Mesothelial cell of epicardium (in vitro differentiated cells): ENCODE measurements around the gene SCYGR8. TPM values are rescaled to one million over a fixed set of nuclear protein-coding genes. Genes with fewer than 3 reads are reported as not detected.
A peak's percentile ranks its signal among the peaks of the same experiment; 100 is the strongest.

ENCODE experiments used
- DNase-seq, 2 experiments: peaks; one replicate each; pipeline ENCODE4 v3.0.0; 2021; ENCODE audit warnings: low spot score in 2 of 2; ENCODE audit not compliant: unreplicated experiment in 2 of 2
- H3K27ac Mint-ChIP-seq: 2 replicates; pipeline ENCODE4 v1.8.0; 2021; ENCODE audit warnings: mixed read lengths
- H3K27me3 Mint-ChIP-seq: 2 replicates; pipeline ENCODE4 v1.8.0; 2021; ENCODE audit warnings: low read depth, mixed read lengths
- H3K36me3 Mint-ChIP-seq: 2 replicates; pipeline ENCODE4 v1.8.0; 2021; ENCODE audit warnings: mixed read lengths
- H3K4me1 Mint-ChIP-seq: 2 replicates; pipeline ENCODE4 v1.8.0; 2021; ENCODE audit warnings: mixed read lengths
- H3K4me3 Mint-ChIP-seq: 2 replicates; pipeline ENCODE4 v1.8.0; 2021; ENCODE audit warnings: mild to moderate bottlenecking, moderate library complexity, mixed read lengths
- H3K9me3 Mint-ChIP-seq: 2 replicates; pipeline ENCODE4 v1.8.0; 2021; ENCODE audit warnings: mixed read lengths
- CTCF ChIP-seq: fragments of 200-600 bp; sonication (generic); IDR thresholded peaks from one replicate; pipeline ENCODE4 v1.5.0; 2021; ENCODE audit warnings: antibody characterized with exemption; ENCODE audit not compliant: unreplicated experiment
- total RNA-seq: library from RNA; stranded (reverse); gene quantifications from 3 replicates; pipeline ENCODE4 v1.2.1, GENCODE V29; 2021

The SCYGR8 gene
- total RNA-seq, 1 donor from 2014 or later: not detected

- H3K27ac Mint-ChIP-seq: peak overlapping the region; percentile 21
- no peak for TF ChIP-seq CTCF
- H3K27me3 Mint-ChIP-seq: no peaks in the 10 kb centered on the region
- no peak for DNase-seq
- H3K4me1 Mint-ChIP-seq: peaks cover 20% of the 10 kb centered on the region
- H3K9me3 Mint-ChIP-seq: peaks cover 3% of the 10 kb centered on the region
- no peaks in the 10 kb centered on the region for H3K36me3 Mint-ChIP-seq
- no peak overlapping the region for H3K4me3 Mint-ChIP-seq
These were observed 16.2 kb downstream of the SCYGR8 start for GRCh38 chr2:227761740-227762476.

GRCh38 chr2:227765788-227766372 is 20.2 kb downstream of the SCYGR8 start:
- H3K9me3 Mint-ChIP-seq: peaks cover 2% of the 10 kb centered on the region
- no peaks in the 10 kb centered on the region for H3K36me3 Mint-ChIP-seq
- H3K4me3 Mint-ChIP-seq: no peak overlapping the region
- DNase-seq: no peak
- peak overlapping the region; percentile 85 for H3K27ac Mint-ChIP-seq
- H3K27me3 Mint-ChIP-seq: no peaks in the 10 kb centered on the region
- TF ChIP-seq CTCF: no peak
- H3K4me1 Mint-ChIP-seq: peaks cover 14% of the 10 kb centered on the region

GRCh38 chr2:227766373-227766883 is 20.7 kb downstream of the SCYGR8 start:
- Mint-ChIP-seq H3K27me3 (no peaks in the 10 kb centered on the region), H3K36me3 (no peaks in the 10 kb centered on the region), H3K4me3 (no peak overlapping the region), H3K9me3 (no peaks in the 10 kb centered on the region), H3K27ac (peak overlapping the region; percentile 44), H3K4me1 (peaks cover 13% of the 10 kb centered on the region)
- peak; percentile 84 for TF ChIP-seq CTCF
- DNase-seq: peak; percentile 52 to 82

- no peaks in the 10 kb centered on the region for H3K27me3 Mint-ChIP-seq
- no peak for DNase-seq
- no peak overlapping the region for H3K27ac Mint-ChIP-seq
- no peaks in the 10 kb centered on the region for H3K36me3 Mint-ChIP-seq
- H3K9me3 Mint-ChIP-seq: no peaks in the 10 kb centered on the region
- no peak overlapping the region for H3K4me3 Mint-ChIP-seq
- peaks cover 6% of the 10 kb centered on the region for H3K4me1 Mint-ChIP-seq
- no peak for TF ChIP-seq CTCF
These were observed 22.1 kb downstream of the SCYGR8 start for GRCh38 chr2:227767830-227768229.

- Mint-ChIP-seq H3K4me3 (no peak overlapping the region), H3K36me3 (no peaks in the 10 kb centered on the region), H3K9me3 (no peaks in the 10 kb centered on the region), H3K27me3 (no peaks in the 10 kb centered on the region), H3K27ac (no peak overlapping the region), H3K4me1 (no peaks in the 10 kb centered on the region)
- DNase-seq: no peak
- no peak for TF ChIP-seq CTCF
These were observed 26.5 kb downstream of the SCYGR8 start for GRCh38 chr2:227772197-227772661.
